SKM-1 treated with dmso at 0.1 percent for 144 hours (cell line): ENCODE data around the gene MEPE.
A peak's percentile ranks its signal among the peaks of the same experiment; 100 is the strongest.

ENCODE experiments used
- DNase-seq: peaks from one replicate; lab custom pipeline; 2025; ENCODE audit not compliant: unreplicated experiment; lab: John Stamatoyannopoulos, UW

MEPE gene

GRCh38 chr4:87832669-87833068 is at the start of gene MEPE:
Gene MEPE (plus strand): TSS chr4:87832969. CDS start chr4:87834715, 1,746 bp downstream.
- DNase-seq, result no peak

- no peak for DNase-seq
Observed at GRCh38 chr4:87783781-87784180, 49.0 kb upstream of the MEPE start.

GRCh38 chr4:87785731-87786509 is 46.8 kb upstream of the MEPE start:
- DNase-seq, result no peak

GRCh38 chr4:87799301-87800113 is 33.3 kb upstream of the MEPE start, which contains the start of gene IBSP:
Gene IBSP (plus strand): TSS chr4:87799554. CDS start chr4:87802362, 2,808 bp downstream.
- DNase-seq, result no peak

GRCh38 chr4:87802858-87803257 is 29.9 kb upstream of the MEPE start:
- no peak for DNase-seq

GRCh38 chr4:87803421-87803820 is 29.3 kb upstream of the MEPE start:
- no peak for DNase-seq

GRCh38 chr4:87804871-87805270 is 27.9 kb upstream of the MEPE start:
- no peak for DNase-seq

- peak; percentile 75 for DNase-seq
Observed at GRCh38 chr4:87805971-87806370, 26.8 kb upstream of the MEPE start.

GRCh38 chr4:87806520-87806919 is 26.2 kb upstream of the MEPE start:
- DNase-seq, result no peak

GRCh38 chr4:87807402-87807801 is 25.4 kb upstream of the MEPE start:
- peak; percentile 34 for DNase-seq

- no peak for DNase-seq
Observed at GRCh38 chr4:87811977-87812376, 20.8 kb upstream of the MEPE start.

- no peak for DNase-seq
Observed at GRCh38 chr4:87819281-87819919, 13.4 kb upstream of the MEPE start.

- no peak for DNase-seq
Observed at GRCh38 chr4:87823200-87823599, 9.6 kb upstream of the MEPE start.

- no peak for DNase-seq
Observed at GRCh38 chr4:87823724-87824123, 9.0 kb upstream of the MEPE start.

GRCh38 chr4:87824352-87824751 is 8.4 kb upstream of the MEPE start:
- DNase-seq, result no peak

GRCh38 chr4:87834401-87834800 is 1.6 kb downstream of the MEPE start:
- DNase-seq, result no peak

- DNase-seq, result no peak
Observed at GRCh38 chr4:87835197-87835596, 2.4 kb downstream of the MEPE start.

GRCh38 chr4:87835743-87836142 is 3.0 kb downstream of the MEPE start:
- DNase-seq, result no peak

- no peak for DNase-seq
Observed at GRCh38 chr4:87838205-87838604, 5.4 kb downstream of the MEPE start.

- DNase-seq, result peak; percentile 47
Observed at GRCh38 chr4:87838890-87839591, 6.3 kb downstream of the MEPE start.

GRCh38 chr4:87839592-87839946 is 6.8 kb downstream of the MEPE start:
- DNase-seq, result no peak
